ENCODE results near the gene ST6GALNAC3.

The ST6GALNAC3 gene

DNA sequence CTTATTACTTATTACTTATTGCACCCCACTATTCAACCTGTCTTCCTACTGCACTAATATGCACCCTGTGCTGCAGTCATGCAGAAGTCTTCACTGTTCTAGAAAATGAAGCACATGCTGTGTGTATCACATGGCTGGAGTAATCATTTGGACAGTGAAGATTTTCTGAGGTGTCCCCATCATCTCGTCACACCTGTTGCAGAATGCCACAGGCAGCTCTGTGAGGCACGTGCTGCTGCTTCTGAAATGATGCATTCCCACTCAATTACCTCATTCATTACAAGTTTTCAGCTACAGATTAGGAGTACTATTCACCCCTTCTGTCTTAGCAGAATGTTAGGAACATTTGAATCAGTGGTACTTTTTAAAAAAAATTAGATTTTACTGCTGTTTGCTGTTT lies 467.1 kb downstream of the ST6GALNAC3 start:
- no peak for DNase-seq

DNA sequence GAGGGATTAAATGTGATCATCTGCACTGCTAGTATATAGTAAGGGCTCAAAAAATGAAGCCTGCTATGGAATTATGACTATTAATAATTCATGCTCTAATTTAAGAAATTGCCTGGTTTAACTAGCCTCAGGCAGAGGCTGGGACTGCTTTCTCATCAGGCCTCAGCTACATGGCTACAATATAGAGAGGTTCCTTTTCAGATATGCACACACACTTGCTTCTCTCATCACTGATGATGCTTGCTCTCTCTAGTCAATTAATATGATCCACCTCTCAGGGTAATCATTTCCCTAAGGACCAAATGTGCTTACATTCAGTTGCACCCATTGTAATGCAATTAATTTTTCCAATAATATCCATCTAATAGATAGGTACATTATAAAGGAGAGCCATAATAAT lies 467.8 kb downstream of the ST6GALNAC3 start:
- DNase-seq: peak; percentile 14

GRCh38 chr1:76543495-76543894 lies 468.9 kb downstream of the ST6GALNAC3 start:
- DNase-seq: no peak

DNA sequence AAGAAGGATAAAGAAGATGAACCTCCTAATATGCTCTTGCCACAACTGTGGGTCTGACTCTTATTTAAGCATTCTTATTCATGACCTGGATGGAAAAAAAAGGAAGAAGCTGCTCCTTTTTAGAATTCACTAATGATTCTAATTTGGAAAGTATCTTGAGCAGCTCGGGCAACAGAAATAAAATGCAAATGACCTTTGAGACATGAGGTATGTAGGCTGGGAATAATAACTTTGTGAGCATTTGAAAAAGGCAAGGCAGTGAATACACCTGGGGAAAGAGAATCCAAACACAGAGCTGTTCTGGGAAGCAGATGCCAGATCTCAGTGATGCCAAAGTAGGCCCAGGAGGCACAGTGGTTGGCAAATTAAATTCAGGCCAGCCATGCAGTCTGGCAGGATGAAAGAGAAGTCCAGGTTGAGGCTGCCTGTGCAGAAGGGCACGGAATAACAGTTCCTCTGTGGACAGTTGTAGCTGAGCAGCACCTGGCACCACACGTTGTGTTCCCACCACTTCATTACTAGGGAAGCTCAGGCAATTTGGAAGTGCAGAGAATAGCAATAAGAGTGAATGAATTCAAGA lies 471.9 kb downstream of the ST6GALNAC3 start:
- DNase-seq: no peak

DNA sequence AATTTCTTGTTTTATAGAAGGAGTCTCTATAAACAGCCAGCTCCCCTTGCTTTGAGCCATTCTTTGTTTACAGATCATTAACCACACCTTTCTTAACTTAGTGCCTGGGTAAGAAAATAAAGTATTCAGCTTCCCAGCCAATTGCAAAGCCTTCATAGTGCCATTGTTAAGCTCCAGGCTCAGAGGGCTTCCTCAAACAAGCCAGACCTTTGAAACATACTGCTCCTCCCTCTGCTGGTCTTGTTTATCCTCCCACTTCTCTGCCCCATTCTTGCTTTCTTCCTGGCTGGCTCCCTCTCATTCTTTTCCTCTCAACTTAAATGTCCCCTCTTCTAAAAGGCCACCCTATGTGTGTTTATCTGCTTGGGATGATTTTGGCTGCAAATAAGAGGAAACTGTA lies 473.4 kb downstream of the ST6GALNAC3 start:
- DNase-seq: no peak

DNA sequence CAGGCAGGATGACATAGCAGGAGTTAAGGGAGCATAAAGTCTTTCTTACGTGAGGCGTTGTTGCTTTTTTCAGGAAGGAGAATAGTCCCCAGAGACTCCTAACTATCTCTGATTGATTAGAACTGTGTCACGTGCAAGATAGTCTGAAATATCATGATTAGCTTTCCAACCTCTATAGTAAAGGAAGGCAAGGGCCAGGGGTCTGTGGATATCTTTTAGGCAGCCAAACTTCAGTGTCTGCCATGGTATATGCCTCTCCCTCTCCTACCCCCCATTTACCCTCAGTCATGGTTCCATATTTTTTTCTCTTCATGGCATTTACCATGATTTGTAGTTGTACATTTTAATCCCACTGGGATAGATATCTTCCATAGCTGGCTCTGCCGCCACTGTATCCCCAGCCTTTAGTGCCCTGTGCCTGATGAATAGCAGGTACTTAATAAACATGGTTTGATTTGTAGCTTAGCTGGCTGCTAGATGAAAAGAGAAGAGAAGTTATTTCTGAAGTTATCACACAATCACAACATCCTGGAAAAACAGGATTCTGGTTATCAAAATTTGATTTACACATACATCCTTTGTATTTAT lies 474.1 kb downstream of the ST6GALNAC3 start:
- DNase-seq: no peak

GRCh38 chr1:76554283-76554682 lies 479.7 kb downstream of the ST6GALNAC3 start:
- no peak for DNase-seq

- DNase-seq: no peak
Measured at GRCh38 chr1:76562292-76562691, 487.7 kb downstream of the ST6GALNAC3 start.

DNA sequence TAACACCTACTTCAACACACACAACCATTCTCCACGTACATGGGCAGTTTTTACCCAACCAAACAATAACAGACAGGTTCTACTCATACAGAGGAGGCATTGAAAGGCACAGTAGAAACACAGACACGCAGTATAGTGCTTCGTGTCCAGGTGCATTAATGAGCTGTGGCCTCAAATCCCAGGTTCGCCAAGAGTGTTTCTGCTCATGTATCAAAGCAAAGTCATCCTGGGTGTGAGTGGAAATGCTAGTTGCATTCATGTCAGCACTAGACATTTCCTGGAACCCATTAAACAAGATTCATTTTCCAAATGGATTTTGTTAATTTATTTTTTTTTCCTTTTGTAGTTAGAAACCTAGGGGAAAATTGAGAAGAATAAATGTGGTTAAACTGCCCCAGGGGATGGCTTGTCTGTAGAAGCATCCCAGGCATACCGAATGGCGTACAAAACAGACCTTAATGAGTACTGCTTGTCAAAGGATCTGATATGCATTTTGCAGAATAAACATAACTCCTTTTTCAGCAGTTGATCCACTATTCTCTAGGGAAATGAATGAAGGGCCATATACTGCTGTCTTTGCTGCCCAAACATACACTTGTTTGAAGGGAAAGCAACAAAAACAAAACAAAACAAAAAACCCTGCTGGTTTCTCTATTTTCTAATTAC lies 494.2 kb downstream of the ST6GALNAC3 start:
- no peak for DNase-seq

DNA sequence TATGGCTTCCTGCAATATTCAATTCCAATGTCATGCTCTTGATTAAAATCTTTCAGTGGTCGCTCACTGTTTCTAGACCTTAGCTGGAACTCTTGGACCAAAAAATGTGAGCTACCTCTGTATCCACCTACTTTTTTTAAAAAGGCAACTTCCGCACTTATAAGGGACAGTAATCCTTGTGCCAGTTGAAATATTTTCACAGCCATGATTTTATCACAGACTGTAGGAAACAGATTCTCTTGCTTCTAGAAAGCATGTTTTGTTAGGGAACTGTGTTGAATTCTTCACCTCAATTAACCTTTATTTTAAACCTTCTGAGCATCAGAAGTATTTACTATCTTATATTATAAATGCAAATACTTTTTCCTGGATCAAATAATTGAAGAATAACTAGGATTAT lies 496.7 kb downstream of the ST6GALNAC3 start:
- no peak for DNase-seq

DNA sequence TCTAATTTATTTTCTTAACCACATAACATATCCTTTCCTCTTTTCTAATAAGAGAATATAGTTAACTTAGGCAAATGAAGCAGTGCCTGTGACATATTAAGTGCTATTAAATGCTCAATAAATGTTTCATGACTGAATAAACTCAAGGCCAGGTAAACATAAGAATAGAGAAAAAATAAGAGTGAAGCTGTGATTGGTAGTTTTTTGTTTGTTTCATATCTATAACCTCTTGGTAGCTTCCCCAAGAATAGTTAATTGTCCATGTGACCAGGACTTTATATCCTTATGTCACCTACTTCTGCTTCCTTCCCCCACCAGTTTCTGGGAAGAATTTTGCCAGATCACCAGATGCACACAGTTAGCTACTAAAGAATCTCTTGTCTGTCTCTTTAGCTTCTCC lies 497.7 kb downstream of the ST6GALNAC3 start:
- DNase-seq: no peak

DNA sequence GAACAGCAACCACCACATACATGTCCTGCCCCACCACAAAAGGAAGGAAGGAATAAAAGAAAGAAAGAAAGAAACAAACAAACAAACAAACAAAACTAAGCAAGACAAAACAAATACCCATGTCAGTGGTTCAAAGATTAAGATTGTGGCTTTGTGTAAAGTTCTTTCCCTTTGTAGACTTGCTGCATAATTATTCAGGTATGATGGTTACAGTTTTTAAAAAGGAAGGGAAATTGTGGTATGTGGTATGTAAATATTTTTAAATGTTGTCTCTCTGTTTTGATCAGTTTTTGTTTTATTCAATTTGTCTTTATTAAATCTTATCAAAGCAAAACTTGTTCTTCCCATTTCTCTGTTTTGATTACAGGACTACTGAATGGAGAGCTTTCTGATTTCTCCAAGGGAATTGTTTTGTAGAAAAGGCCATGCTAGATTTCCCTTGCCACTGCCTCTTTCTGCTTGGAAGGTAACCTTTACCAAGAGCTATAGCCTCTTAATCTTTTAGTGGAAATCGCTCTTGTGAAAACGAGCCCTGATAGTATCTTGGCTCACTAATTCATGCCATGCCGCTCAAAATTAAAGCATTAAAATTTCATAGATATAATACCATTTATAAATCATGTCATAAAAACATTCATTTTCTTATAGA lies 502.5 kb downstream of the ST6GALNAC3 start:
- no peak for DNase-seq

- DNase-seq: peak; percentile 25
Measured at GRCh38 chr1:76577525-76578185, 503.1 kb downstream of the ST6GALNAC3 start.

GRCh38 chr1:76580206-76580605 lies 505.7 kb downstream of the ST6GALNAC3 start:
- DNase-seq: no peak

DNA sequence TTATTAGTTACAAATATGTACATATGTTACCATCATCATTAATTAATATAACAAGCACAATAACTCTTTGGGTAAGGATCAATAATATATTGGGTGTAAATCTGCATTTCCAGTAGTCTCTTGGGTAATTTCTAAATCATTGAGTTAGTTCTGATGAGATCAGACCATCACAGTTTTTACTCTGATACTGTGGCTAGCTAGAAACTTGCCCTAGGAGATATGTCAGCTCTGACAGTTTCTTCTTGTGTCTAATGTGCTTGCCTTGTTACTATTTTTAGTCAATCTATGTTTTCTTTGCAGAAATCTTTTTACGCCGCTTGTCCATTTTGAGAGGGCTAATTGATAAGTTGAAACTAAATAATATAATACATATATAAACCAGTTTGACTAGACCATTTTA lies 507.2 kb downstream of the ST6GALNAC3 start:
- no peak for DNase-seq

- DNase-seq: no peak
Measured at GRCh38 chr1:76583235-76583868, 508.8 kb downstream of the ST6GALNAC3 start.

DNA sequence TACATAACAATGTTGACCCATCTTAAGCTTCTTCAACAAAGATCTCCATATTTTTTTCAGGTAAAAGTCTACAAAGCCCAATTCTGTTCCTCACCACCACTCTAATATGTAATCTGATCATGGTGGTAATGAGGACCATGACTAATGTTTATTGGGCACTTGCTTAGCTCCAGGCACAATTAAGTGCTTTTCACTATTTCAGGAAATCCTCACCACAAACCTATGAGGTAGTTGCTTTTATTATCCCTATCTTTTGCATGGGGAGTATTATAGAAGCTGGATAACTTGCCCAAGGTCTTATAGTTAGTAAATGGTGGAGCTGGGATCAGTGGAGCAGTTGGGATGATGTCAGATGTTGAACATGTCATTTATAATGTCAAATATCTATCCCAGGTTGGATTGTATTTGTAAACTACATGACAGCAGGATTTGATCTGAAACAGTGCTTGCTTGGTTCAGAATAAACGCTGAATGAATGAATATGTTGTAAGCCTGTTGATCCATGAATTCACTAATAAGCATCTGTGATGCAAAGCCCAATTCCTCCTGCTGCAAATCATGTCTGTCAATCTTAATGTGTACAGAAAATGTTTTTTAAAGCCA lies 509.4 kb downstream of the ST6GALNAC3 start:
- no peak for DNase-seq

DNA sequence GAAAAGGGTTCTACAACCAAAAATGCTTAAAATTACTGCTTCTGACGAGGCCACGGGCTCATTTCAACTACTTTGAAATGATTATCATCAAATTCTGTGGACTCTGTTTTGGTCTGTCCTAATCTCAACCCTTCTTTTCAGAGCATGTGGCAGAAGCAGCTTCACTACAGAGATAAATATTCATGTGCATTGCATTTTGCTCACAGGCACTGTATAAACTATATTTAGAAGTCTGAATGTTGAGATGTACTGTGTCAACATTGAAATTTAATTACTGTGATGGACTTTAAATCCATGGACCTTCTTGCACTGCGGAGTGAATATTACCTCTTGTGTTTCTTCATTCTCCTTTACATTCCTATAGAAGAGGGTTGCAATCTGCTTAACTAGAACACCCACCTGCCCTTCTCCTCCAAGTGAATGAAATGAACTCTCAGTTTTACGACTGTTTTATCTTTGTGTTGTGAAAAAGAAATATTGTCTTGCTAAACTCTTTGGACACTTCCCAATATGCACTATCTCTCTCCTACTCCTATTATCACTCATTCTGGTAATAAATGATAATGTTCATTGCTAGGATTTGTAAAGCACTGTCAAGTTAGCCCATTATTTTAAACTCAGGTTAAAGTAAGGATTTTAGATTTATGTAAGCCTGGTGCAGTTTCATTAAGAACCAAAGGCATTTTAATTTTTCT lies 511.6 kb downstream of the ST6GALNAC3 start:
- DNase-seq: no peak

- DNase-seq: no peak
Measured at GRCh38 chr1:76587212-76587611, 512.7 kb downstream of the ST6GALNAC3 start.

DNA sequence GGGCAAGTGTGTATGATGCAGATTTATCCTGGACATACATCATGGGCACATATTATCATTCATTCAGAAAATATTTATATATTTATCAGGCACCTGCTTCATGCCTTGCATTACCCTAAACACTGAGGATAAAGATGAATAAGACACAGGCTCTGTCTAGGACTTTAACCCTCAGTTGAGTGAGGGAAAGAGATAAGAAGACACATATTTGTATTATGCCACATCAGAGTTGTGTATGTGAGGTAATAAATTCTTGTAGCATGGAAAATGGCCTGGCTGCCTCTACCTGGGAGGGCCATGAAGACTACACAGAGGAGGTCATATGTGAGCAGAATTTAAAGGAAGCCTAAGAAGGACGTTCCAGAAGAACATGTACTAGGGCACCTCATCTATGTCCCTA lies 516.9 kb downstream of the ST6GALNAC3 start:
- no peak for DNase-seq

GRCh38 chr1:76591963-76592362 lies 517.4 kb downstream of the ST6GALNAC3 start:
- no peak for DNase-seq

DNA sequence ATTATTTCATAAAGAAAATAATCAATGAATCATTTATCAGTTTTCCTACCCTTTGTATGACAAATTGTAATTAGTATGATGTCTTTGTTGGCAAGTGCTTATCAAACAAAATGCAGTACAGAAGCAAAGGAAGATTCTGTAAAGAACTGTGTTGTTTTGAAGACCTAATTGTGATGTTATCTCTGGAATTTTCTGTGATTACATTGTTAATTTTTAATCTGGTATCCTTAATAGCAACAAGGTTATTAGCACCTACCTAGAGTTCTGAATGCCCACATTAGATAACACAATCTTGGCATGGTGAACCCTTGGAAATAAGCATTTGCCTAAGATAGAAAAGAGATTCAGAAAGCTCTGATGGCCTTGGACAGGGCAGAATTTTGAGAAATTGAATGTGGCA lies 518.6 kb downstream of the ST6GALNAC3 start:
- no peak for DNase-seq

All from NCI-H1417 treated with DMSO at 0.1 percent for 48 hours (cell line).